ENCODE results near the gene DBT. TPM values are rescaled to one million over a fixed set of nuclear protein-coding genes. Genes with fewer than 3 reads are reported as not detected.

The DBT gene
- total and polyA plus RNA-seq, 2 donors: 9.0 to 16.9 TPM

DNA sequence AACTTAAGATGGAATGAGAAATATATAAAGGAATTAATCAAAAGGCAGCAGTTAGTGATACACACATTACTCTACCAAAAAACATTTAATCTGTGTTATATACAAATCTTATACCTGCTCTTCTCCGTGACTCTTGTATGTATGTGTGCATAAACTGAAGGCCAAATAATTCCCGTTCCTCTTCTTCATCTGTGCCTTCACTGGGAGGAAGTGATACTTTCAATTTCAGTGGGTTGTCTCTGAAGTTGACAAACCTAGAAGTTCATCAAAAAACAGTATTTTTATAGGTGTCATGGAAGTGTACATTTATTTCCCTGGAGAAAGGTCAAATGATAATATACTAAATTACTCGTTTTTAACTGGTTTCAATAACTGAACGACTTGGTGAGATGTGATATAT lies 97.4 kb downstream of the DBT start:
- H3K4me1 ChIP-seq (ENCODE audit: insufficient read depth): no peaks in the 10 kb centered on the region
- no peak for DNase-seq (ENCODE audit: extremely low spot score)
- WGBS: 81% methylated on average over 4 of the region's 4 CpGs
- no peak overlapping the region for H3K4me3 ChIP-seq (ENCODE audit: low read depth, low read length)
- peaks cover 2% of the 10 kb centered on the region for H3K36me3 ChIP-seq (ENCODE audit: insufficient read depth)
- H3K27ac ChIP-seq (ENCODE audit: low read depth): no peak overlapping the region

- H3K4me1 ChIP-seq (ENCODE audit: insufficient read depth): no peaks in the 10 kb centered on the region
- DNase-seq (ENCODE audit: extremely low spot score): no peak
- no peak overlapping the region for H3K4me3 ChIP-seq (ENCODE audit: low read depth, low read length)
- WGBS: 68% methylated on average over 2 of the region's 2 CpGs
- no peak overlapping the region for H3K27ac ChIP-seq (ENCODE audit: low read depth)
- H3K36me3 ChIP-seq (ENCODE audit: insufficient read depth): peaks cover 2% of the 10 kb centered on the region
These were observed 98.0 kb downstream of the DBT start for GRCh38 chr1:100151679-100152078.

- peaks cover 2% of the 10 kb centered on the region for H3K36me3 ChIP-seq (ENCODE audit: insufficient read depth)
- no peak overlapping the region for H3K4me3 ChIP-seq (ENCODE audit: low read depth, low read length)
- DNase-seq (ENCODE audit: extremely low spot score): no peak
- H3K4me1 ChIP-seq (ENCODE audit: insufficient read depth): no peaks in the 10 kb centered on the region
- H3K27ac ChIP-seq (ENCODE audit: low read depth): no peak overlapping the region
- 88% methylated on average over 4 of the region's 4 CpGs for WGBS
These were observed 101.8 kb downstream of the DBT start for GRCh38 chr1:100147875-100148274.

DNA sequence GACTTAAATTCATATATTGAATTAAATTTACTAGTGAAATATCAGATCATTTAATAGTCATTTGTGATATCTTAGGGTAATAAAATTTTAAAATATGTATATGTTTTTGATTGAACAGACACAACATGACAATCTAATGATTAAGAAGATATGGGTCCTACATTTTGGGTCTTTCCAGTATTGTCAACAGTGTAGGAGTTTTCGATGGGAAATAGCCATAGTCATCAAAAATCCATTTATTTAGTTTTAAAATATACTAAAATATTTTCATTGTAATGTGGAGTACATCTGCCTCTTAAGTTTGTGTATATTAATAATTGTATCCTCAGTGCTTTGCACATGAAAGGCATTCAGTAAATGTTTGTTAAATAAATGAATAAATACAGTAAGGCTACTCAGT lies 102.7 kb downstream of the DBT start:
- Histone ChIP-seq H3K27ac (ENCODE audit: low read depth) (no peak overlapping the region), H3K4me3 (ENCODE audit: low read depth, low read length) (no peak overlapping the region), H3K36me3 (ENCODE audit: insufficient read depth) (peaks cover 4% of the 10 kb centered on the region), H3K4me1 (ENCODE audit: insufficient read depth) (no peaks in the 10 kb centered on the region)
- DNase-seq (ENCODE audit: extremely low spot score): no peak
- WGBS: 98% methylated on average over 1 of the region's 1 CpG

DNA sequence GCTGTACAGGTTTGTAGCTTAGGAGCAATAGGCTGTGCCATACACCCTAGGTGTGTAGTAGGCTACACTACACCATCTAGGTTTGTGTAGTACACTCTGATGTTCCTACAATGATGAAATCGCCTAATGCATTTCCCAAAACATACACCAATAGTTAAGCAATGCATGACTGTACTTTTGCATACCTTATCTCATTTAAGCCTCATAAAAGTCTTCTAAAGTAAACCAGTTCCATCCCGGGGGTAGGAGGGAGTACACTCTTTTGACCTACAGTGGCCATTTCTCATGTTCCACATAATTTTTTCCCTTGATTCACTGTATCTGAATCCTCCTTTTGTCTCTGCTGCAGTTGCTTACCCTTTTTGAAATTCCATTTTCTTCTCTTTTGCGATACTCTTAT lies 104.5 kb downstream of the DBT start:
- Histone ChIP-seq H3K27ac (ENCODE audit: low read depth) (no peak overlapping the region), H3K36me3 (ENCODE audit: insufficient read depth) (peaks cover 7% of the 10 kb centered on the region), H3K4me3 (ENCODE audit: low read depth, low read length) (no peak overlapping the region), H3K4me1 (ENCODE audit: insufficient read depth) (no peaks in the 10 kb centered on the region)
- no peak for DNase-seq (ENCODE audit: extremely low spot score)
- 64% methylated on average over 3 of the region's 3 CpGs for WGBS

- Histone ChIP-seq H3K4me3 (ENCODE audit: low read depth, low read length) (no peak overlapping the region), H3K4me1 (ENCODE audit: insufficient read depth) (no peaks in the 10 kb centered on the region), H3K27ac (ENCODE audit: low read depth) (no peak overlapping the region), H3K36me3 (ENCODE audit: insufficient read depth) (peaks cover 12% of the 10 kb centered on the region)
- 80% methylated on average over 3 of the region's 3 CpGs for WGBS
- DNase-seq (ENCODE audit: extremely low spot score): no peak
These were observed 107.3 kb downstream of the DBT start for GRCh38 chr1:100142343-100142742.

DNA sequence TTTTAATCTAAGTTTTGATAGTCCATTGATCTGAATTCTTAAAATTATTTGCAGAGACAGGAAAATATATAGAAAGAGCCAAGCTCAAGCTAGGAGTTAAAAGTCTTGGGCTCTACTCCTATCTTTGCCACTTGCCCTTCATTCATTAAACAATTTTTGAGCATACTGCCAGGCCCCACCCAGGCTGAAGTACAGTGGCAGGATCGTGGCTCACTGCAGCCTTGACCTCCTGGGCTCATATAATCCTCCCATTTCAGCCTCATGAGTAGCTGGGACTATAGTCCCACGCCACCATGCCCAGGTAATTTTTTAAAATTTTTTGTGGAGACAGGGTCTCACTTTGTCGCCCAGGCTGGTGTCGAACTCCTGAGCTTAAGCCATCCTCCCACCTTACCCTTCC lies 108.4 kb downstream of the DBT start:
- no peak overlapping the region for H3K27ac ChIP-seq (ENCODE audit: low read depth)
- no peaks in the 10 kb centered on the region for H3K4me1 ChIP-seq (ENCODE audit: insufficient read depth)
- H3K36me3 ChIP-seq (ENCODE audit: insufficient read depth): peaks cover 12% of the 10 kb centered on the region
- H3K4me3 ChIP-seq (ENCODE audit: low read depth, low read length): no peak overlapping the region
- 92% methylated on average over 4 of the region's 4 CpGs for WGBS
- no peak for DNase-seq (ENCODE audit: extremely low spot score)

- peaks cover 12% of the 10 kb centered on the region for H3K36me3 ChIP-seq (ENCODE audit: insufficient read depth)
- WGBS: 99% methylated on average over 2 of the region's 2 CpGs
- H3K27ac ChIP-seq (ENCODE audit: low read depth): no peak overlapping the region
- no peak overlapping the region for H3K4me3 ChIP-seq (ENCODE audit: low read depth, low read length)
- H3K4me1 ChIP-seq (ENCODE audit: insufficient read depth): no peaks in the 10 kb centered on the region
- no peak for DNase-seq (ENCODE audit: extremely low spot score)
These were observed 112.0 kb downstream of the DBT start for GRCh38 chr1:100137602-100138001.

Small RNA genes within 50 kb of the gene (small RNA-seq; reads per million reads assigned to genes)
- gene AL445928.1 (not detected), gene MIR553 (not detected), gene RPL23AP90 (not detected)

Other genes starting within 250 kb of the DBT start
- gene SASS6, start 116.9 kb downstream of the DBT start, total RNA-seq: 8.6 TPM
- 2.4 TPM for gene SASS6, start 116.9 kb downstream of the DBT start, polyA plus RNA-seq
- gene TRMT13, start 116.7 kb downstream of the DBT start, total RNA-seq: 59.4 TPM
- 9.8 TPM for gene TRMT13, start 116.7 kb downstream of the DBT start, polyA plus RNA-seq
- 13.8 TPM for gene LRRC39, start 71.6 kb downstream of the DBT start, total RNA-seq
- 0.51 TPM for gene LRRC39, start 71.6 kb downstream of the DBT start, polyA plus RNA-seq
- gene RTCA, start 16.4 kb upstream of the DBT start, total RNA-seq: 28.8 TPM
- gene RTCA, start 16.4 kb upstream of the DBT start, polyA plus RNA-seq: 17.1 TPM
- gene CDC14A, start 102.7 kb upstream of the DBT start, total RNA-seq: 29.1 TPM
- gene CDC14A, start 102.7 kb upstream of the DBT start, polyA plus RNA-seq: 3.9 TPM